ENCODE measurements around the gene FAM47E.

The FAM47E gene

DNA sequence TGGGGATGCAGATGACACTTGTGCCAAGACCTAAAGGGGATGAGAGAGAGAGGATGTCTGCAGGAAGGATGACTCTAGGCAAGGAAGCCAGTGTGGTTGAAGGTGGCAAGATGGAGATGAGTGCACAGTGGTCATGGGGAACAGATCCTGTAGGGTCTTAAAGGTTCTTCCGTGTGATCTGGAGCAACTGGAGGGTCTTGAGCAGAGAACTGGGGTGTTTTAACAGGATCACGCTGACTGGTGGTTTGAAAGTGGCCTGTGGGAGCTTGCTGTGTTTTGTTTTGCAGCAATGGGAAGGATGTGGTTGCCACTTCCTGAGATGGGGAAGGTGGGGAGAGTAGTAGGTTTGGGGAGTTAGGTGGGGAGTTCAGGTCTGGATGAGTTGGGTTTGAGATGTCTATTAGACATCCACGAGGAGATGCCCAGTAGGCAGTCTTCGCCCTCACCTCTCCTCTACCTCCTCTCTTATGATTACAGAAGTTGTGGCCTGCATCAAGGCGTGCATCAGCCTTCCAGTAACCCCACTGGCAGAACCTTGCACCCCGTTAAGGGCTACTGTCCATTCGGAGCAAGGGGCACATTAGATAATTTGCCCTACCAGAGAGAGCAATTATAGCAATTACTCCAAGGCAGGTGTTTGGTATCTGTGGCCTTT is 53.6 kb downstream of the FAM47E start:
- no peak for DNase-seq

DNA sequence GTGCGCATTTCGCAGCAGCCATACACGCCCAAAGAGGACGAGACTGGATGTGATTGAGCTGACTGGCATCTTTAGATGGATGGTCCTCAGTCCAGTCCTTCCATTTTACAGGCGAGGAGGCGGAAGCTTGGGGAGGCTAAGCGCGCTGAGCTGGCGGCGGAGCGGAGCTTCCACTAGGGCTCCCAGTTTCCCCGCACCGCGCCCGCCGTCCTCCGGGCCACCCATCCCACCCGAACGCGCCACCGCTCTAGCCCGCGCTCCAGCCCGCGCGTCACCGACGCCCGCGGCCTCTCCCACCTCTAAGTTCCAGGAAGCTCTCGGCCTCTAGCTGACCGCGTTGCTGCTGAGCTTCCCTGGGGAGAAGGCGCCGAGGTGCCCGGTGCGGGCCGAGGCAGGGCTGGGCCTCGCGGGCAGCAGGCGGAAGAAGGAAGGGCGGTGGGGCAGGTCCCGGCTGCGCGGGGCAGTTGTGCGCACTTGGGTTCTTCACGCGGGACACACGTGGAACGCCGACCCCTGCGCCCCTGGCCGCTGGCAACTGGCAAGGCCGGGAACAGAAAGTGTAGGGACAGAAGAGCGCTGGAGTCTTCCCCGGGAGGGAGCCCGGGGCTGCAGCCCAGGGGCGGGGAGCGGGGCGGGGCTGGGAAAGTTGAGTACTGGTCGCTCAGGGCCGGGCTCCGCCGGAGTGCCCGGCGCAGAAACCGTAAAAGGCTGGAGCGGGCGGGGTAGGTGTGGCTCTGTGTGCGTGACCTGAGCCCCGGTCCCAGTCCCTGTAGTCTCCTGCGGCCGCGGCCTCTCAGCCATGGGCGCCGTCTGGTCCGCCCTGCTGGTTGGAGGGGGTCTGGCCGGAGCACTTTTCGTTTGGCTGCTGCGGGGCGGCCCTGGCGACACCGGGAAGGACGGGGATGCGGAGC is 54.7 kb downstream of the FAM47E start, which contains the start of gene STBD1:
Gene STBD1 (plus strand): TSS at position 763 of the 911 bp plus-strand sequence. CDS start 37 bp downstream, at position 800.
- peak in 1 of 2 donors; percentile 19 for DNase-seq

DNA sequence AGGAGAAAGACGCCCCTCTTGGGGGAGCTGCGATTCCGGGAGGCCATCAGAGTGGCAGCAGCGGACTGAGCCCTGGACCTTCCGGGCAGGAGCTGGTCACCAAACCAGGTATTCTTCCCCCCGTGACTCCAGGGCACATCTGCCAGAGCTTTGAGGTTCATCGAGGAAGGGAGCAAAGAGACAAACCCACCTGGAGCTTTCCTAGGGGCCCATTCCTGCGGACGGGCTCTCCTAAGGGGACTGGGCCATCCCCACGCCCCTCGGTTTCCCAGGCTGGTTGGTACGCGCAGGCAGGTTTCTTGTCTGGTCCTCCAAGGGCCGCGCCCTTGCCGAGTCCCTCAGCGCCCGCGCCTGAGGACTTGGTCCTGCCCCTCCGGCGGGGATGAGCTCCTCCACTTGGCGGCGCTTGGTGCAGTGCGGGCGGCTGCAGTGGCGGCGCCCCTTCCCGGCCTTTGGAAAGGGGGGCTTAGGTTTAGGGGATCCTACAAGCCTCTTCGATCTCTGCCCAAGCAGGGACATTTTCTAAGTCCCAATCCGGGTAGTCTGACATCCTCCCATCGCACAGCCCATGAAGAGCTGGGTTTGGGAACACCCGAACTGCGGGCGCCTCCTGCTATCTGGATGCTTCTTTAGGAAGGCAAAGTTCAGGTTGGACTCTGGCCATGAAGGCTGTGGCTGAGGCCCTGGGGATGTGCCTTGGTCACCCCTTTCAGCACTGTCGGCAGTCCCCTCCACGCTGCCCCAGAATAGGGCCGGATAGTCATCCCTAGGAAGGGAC is 55.5 kb downstream of the FAM47E start:
- DNase-seq = no peak

DNA sequence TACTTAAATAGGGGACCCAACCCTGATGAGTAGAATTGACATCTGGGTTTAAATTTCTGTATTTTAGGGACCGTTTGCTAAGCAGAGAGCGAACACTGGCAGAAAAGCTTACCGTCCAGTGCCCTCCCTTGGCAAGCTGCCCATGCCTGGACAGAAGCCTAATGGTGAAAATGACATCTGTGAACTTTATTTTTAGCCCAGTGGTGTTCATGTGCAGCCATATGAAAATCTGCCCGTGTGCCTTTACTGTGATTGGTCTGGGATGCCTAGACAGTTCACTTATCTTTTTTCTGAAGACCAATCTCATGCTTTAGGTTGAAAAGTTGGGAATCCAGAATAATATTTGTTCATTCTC is 56.1 kb downstream of the FAM47E start:
- DNase-seq = no peak

DNA sequence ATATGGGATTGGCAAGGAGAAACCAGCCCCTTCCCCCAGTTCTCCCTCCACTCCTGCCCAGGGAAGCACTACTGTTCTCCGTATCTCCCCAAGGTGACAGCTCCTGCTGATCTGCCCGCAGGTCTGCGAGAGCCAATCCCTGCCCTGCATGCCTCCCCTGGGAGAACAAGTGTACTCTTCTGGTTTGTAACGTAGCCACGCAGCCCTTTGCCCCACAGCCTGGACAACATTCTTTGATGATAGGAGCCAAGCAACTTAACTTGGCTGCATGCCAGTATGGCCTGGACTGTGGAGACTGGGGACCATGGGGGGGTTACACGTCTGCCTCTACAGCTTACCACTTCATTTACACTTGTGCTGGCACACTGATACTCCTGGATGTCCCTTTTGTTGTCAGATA is 57.0 kb downstream of the FAM47E start:
- no peak for DNase-seq

DNA sequence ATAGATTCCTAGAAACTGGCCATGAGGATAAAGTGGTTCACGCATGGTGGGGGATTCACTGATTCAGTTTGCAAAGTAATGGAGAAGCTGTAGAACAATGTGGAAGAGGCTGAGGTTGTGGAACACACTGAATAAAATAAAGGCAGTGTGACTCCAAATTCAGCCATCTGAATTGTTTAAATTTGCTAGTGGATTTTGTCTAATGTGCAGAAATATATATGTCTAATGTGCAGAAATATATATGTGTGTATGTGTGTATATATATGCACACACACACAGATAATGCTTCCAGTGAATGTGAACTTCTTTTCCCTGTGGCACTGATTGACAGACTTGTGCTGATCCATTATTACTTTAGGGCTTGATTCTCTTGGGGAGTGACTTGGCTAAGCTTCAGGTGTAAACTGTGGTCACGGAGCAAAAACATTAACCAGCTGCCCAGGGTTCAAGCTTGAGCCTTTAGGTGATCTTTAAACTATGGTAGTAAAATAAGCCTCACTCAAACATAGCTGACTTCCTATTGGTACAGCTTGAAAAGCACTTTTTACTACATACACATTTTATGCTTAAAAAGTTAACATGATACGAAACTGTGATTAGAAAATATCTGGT is 58.5 kb downstream of the FAM47E start:
- DNase-seq = no peak

DNA sequence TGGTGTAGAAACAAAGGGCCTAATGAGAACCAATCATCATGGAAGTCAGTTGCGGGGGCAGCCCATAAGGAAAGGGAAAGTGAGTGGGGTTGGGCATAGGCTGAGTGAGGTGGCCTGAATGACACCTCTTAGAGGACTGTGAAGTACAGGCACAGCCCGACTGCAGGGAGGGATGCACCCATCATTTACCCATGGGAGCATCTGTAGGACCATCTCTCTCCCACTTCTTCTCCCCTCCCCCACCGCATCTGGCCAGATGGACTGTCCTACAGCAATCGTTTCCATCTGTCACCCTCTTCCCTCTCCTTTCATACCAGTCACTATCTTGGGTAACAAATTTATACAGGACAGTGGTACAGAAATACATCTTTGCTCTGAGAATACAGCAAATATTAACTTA is 59.2 kb downstream of the FAM47E start:
- DNase-seq = no peak

DNA sequence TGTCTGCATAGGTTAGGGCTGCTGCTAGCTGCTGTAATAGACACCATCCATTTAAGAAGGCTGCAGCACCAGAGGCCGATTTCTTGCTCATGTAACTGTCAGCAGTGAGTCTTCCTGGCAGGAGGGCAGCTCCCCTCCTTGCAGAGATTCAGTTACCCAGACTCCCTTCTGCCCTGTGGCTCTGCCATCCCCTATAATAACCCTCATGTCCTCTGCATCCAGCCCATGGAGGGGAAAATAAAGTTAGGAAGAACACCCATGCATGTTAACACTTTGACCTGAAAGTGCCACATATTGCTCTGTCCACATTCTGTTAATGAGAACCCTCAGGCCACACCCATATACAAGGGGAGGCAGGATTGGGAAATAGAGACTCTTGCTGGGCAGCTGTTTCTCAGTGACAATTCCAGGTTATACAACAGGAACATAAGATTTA is 60.4 kb downstream of the FAM47E start:
- DNase-seq = no peak

DNA sequence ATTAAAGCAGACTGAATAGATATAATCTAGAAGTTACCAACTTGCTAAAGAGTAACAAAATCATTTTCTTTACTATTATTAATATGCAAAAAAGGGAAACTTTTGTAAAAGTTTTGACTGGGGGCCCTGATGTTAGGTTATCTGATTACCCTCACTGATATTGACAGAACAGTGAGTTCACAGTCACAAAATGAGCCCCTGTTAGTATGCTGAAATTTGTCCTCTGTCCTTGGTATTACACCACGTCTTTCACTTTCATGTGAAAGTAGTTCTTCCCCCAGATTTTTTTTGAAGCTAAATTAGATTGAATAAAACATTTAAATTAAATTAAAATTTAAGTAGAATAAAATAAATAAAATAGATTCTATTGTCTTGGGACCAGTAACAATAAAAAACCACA is 60.9 kb downstream of the FAM47E start:
- no peak for DNase-seq

DNA sequence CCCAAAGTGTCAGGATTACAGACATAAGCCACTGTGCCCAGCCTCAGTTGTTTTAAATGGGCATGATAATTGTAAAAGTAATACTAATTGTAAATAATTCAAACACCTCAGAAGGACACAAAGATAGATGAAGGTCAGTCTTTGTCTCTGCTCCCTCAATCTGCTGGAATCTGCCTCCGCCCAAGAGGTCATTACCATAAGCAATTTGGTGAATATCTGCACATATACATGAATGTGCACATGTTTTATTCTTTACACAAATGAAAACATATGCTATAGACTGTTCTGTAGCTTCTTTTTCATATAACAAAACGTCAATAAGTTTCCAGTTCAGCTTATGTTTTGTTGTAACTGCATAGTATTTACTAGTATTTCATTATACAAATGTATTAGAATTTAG is 62.0 kb downstream of the FAM47E start:
- DNase-seq = no peak

DNA sequence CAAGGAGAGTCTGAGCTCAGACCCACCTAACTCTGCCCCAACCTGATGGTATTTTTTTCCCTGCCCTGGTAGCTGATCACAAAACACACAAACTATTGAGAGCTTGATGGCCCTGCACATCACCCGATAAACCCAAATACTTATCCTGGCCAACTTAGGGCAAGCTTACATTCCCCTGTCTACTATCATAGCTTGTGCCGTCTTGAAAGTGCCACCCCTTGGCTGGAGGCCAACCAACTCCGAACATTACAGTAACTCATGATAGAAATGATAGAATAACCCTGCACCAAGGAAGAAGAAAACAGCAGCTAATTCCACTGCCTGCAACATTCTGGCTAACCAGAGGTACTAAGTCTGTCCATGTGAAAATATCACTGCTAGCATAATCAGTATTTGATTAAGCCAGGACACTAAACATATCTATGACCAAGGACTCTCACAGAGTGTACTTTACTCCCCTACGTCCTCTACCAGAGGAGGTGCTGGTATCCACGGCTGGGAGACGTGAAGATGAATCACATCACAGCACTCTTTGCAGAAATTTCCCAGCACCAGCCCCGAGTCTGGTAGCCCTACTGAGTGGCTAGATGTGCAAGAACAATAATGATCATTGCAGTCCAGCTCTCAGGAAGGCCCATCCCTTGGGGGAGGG is 63.9 kb downstream of the FAM47E start:
- no peak for DNase-seq

DNA sequence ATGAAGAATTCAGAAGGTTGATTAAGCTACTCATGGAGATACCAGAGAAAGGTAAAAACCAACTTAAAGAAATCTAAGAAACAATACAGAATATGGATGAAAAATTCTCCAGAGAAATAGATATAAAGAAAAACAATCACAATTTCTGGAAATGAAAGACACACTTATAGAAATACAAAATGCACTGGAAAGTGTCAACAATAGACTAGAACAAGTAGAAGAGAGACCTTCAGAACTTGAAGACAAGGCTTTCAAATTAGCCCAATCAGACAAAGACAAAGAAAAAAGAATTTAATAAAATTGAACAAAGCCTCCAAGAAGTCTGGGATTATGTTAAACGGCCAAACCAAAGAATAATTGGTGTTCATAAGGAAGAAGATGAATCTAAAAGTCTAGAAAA is 64.6 kb downstream of the FAM47E start:
- no peak for DNase-seq

DNA sequence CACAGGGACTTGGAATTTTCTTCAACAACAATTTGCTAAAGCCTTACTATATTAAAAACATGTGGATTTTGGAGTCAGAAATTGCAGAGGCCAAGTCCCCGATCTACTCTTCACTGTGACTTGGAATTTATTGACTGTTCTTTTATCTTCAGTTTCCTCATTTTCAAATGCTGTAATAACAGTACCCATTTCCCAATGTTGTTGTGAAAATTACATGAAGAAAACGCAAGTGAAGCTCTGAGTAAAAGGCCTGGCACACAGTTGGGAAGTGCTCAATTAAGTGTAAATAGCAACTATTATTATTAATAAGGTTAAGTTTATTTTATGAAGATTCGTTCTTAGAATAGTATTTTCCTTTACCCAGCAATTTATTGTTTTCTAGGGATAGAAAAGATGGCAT is 70.7 kb downstream of the FAM47E start:
- DNase-seq = no peak

DNA sequence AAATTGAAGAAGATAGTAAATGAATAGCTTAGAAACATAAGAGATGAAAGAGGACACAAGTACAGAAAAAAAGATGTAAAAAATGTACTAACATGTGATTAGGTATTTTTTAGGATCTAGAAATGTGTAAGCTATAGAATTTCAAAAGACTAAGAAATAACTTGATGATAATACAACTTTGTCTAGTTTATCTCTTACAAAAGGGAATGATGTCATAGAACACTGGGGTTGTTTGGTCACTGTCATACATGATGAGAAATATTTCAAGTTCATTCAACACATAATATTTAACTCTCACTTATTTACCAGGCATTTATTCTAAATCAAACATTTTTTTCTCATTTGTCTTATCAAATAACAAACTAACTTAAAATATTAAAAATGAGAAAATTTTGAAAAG is 73.6 kb downstream of the FAM47E start:
- no peak for DNase-seq

DNA sequence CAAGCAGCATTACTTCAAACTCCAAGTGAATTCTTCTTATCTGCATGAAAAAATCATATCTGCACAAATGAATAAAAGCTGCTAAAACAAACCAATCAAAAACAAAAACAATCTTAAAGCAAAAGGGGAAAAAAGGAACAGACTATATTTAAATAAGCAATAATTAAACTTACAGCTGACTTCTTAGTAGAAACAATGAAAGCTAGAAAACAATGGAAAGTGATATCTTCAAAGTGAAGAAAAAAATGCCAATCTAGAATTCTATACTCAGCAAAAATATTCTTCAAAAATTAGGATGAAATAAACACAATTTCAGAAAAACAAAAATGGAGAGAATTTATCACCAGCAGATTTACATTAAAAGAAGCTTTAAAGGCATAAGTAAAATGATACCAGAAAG is 75.0 kb downstream of the FAM47E start:
- DNase-seq = no peak
